GM12878 (cell line): Measurements from ENCODE around the gene TNFSF15.

Source experiments
- CHD2 ChIP-seq: IDR thresholded peaks from 2 replicates; pipeline ENCODE4 v1.6.1; 2011; ENCODE audit warnings: low read depth, low read length, improper control_type of control experiment, borderline replicate concordance
- EP300 ChIP-seq, 2 experiments: fragments of 150-350 bp in 1 of 2; IDR thresholded peaks; 2 replicates each; pipeline ENCODE4 v1.6.1; 2011 to 2012; ENCODE audit warnings: low read depth in 2 of 2, low read length in 2 of 2, borderline replicate concordance in 1 of 2, improper control_type of control experiment in 1 of 2, inconsistent platforms in 1 of 2; ENCODE audit not compliant: control insufficient read depth in 1 of 2
- ESRRA ChIP-seq: IDR thresholded peaks from 2 replicates; pipeline ENCODE4 v1.6.1; 2012; ENCODE audit warnings: mild to moderate bottlenecking, low read length, improper control_type of control experiment
- ETV6 ChIP-seq, 2 experiments: fragments of 450-650 bp in 1 of 2; IDR thresholded peaks in 1 of 2; conservative IDR thresholded peaks in 1 of 2; 2 replicates each; pipeline ENCODE4 v1.6.1; 2014; ENCODE audit warnings: antibody characterized with exemption in 1 of 2, borderline replicate concordance in 1 of 2, low read depth in 1 of 2, mild to moderate bottlenecking in 1 of 2, moderate library complexity in 1 of 2
- HCFC1 ChIP-seq: fragments of 150-350 bp; IDR thresholded peaks from 2 replicates; pipeline ENCODE4 v1.6.1; 2014; ENCODE audit warnings: low read length
- POLR2A ChIP-seq: IDR thresholded peaks from 2 replicates; pipeline ENCODE4 v1.6.1; 2011; ENCODE audit warnings: low read depth, mild to moderate bottlenecking, low read length
- POLR2AphosphoS2 ChIP-seq: IDR thresholded peaks from 2 replicates; pipeline ENCODE4 v1.6.1; 2011; ENCODE audit warnings: low read depth, mild to moderate bottlenecking, low read length, improper control_type of control experiment, moderate library complexity
- POLR2AphosphoS5 ChIP-seq: IDR thresholded peaks from 2 replicates; pipeline ENCODE4 v1.6.1; 2011; ENCODE audit warnings: mild to moderate bottlenecking, low read length, inconsistent platforms
- SPI1 ChIP-seq: IDR thresholded peaks from 2 replicates; pipeline ENCODE4 v1.6.1; 2011; ENCODE audit warnings: low read depth, mild to moderate bottlenecking, low read length, moderate library complexity, borderline replicate concordance; ENCODE audit not compliant: insufficient read depth
- ZNF274 ChIP-seq: IDR thresholded peaks from one replicate; pipeline ENCODE4 v1.8.0; 2011; ENCODE audit not compliant: insufficient read length, insufficient read depth
- TF ChIP-seq, protein P1 (sequence below), 3 experiments: IDR thresholded peaks in 2 of 3; conservative IDR thresholded peaks in 1 of 3; 2 replicates each; pipeline ENCODE4 v1.5.1; 2011; ENCODE audit warnings: low read depth in 3 of 3, low read length in 3 of 3, mild to moderate bottlenecking in 3 of 3, control low read depth in 2 of 3, moderate library complexity in 2 of 3, inconsistent platforms in 1 of 3, mixed read lengths in 1 of 3; ENCODE audit not compliant: control insufficient read depth in 2 of 3, insufficient read depth in 1 of 3; ENCODE audit errors: extremely low read depth in 1 of 3

- TF ChIP-seq EP300 (IDR thresholded peaks at IDR 0.05; ENCODE audit: borderline replicate concordance in 1 of 2, control insufficient read depth in 1 of 2, low read depth in 2 of 2, low read length in 2 of 2) (no peak), POLR2AphosphoS5 (no peak), POLR2AphosphoS2 (no peak), SPI1 (no peak), POLR2A (no peak), CHD2 (no peak), ESRRA (no peak), ZNF274 (no peak), ETV6 (conservative IDR thresholded peaks at IDR 0.05 in 1 of 2, IDR thresholded peaks at IDR 0.05 in 1 of 2; ENCODE audit: borderline replicate concordance in 1 of 2, low read depth in 1 of 2) (no peak), HCFC1 (no peak)
- TF ChIP-seq, protein P1, sequence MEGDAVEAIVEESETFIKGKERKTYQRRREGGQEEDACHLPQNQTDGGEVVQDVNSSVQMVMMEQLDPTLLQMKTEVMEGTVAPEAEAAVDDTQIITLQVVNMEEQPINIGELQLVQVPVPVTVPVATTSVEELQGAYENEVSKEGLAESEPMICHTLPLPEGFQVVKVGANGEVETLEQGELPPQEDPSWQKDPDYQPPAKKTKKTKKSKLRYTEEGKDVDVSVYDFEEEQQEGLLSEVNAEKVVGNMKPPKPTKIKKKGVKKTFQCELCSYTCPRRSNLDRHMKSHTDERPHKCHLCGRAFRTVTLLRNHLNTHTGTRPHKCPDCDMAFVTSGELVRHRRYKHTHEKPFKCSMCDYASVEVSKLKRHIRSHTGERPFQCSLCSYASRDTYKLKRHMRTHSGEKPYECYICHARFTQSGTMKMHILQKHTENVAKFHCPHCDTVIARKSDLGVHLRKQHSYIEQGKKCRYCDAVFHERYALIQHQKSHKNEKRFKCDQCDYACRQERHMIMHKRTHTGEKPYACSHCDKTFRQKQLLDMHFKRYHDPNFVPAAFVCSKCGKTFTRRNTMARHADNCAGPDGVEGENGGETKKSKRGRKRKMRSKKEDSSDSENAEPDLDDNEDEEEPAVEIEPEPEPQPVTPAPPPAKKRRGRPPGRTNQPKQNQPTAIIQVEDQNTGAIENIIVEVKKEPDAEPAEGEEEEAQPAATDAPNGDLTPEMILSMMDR (IDR thresholded peaks at IDR 0.05 in 2 of 3, conservative IDR thresholded peaks at IDR 0.05 in 1 of 3; ENCODE audit: control insufficient read depth in 2 of 3, extremely low read depth in 1 of 3, insufficient read depth in 1 of 3, low read depth in 3 of 3, low read length in 3 of 3): no peak
Observed at GRCh38 chr9:114829574-114830440, 24.0 kb upstream of the TNFSF15 start.
